IMR-90 (cell line): ENCODE data around the gene MYOM1. TPM values are rescaled to one million over a fixed set of nuclear protein-coding genes. Genes with fewer than 3 reads are reported as not detected.

Source experiments
- ATAC-seq: fragments of 200-7000 bp; cut with Tn5 transposase; 2 replicates; pipeline ENCODE4 v1.9.1; 2020; ENCODE audit warnings: low read depth, mild to moderate bottlenecking, moderate library complexity
- BruUV-seq: library from RNA; stranded (reverse); fragments of 400-500 nt; replicated peaks from 2 replicates; lab custom pipeline; 2021; lab: Mats Ljungman, UMichigan
- CTCF ChIA-PET: fragments of 300-600 bp; formaldehyde crosslinking; extraction: SDS; loops from one replicate; lab custom pipeline; 2021; ENCODE audit warnings: antibody characterized with exemption; lab: Yijun Ruan, JAX
- POLR2A ChIA-PET: fragments of 300-600 bp; sonication (Branson Sonifier 250); formaldehyde crosslinking; loops from one replicate; lab custom pipeline; 2022; ENCODE audit warnings: antibody characterized with exemption; ENCODE audit not compliant: unreplicated experiment; lab: Charles Lee
- DNase-seq: peaks from one replicate; pipeline ENCODE4 v3.0.0; 2013
- H2AFZ ChIP-seq: replicated peaks from 2 replicates; pipeline ENCODE3; 2013; ENCODE audit warnings: low read length, mild to moderate bottlenecking; ENCODE audit not compliant: poor library complexity
- H2AK5ac ChIP-seq: 2 replicates; pipeline ENCODE4 v1.6.1; 2013; ENCODE audit warnings: low read depth, low read length, inconsistent platforms
- H2AK9ac ChIP-seq: replicated peaks from 2 replicates; pipeline ENCODE3; 2013; ENCODE audit warnings: mild to moderate bottlenecking, low read depth, low read length, moderate library complexity; ENCODE audit not compliant: poor library complexity
- H2BK120ac ChIP-seq: 2 replicates; pipeline ENCODE4 v1.6.1; 2013; ENCODE audit warnings: low read depth, low read length, inconsistent platforms
- H2BK15ac ChIP-seq: 3 replicates; pipeline ENCODE4 v1.6.1; 2013; ENCODE audit warnings: low read depth, low read length, inconsistent platforms
- H2BK20ac ChIP-seq: 2 replicates; pipeline ENCODE4 v1.6.1; 2013; ENCODE audit warnings: low read depth, mild to moderate bottlenecking, inconsistent platforms, low read length, moderate library complexity
- H2BK5ac ChIP-seq: 2 replicates; pipeline ENCODE4 v1.6.1; 2013; ENCODE audit warnings: mild to moderate bottlenecking, low read depth, low read length, inconsistent platforms; ENCODE audit not compliant: poor library complexity, severe bottlenecking
- H3K14ac ChIP-seq: replicated peaks from 2 replicates; pipeline ENCODE4 v1.6.1; 2013; ENCODE audit warnings: low read depth, low read length, inconsistent platforms
- H3K18ac ChIP-seq: 2 replicates; pipeline ENCODE4 v1.6.1; 2013; ENCODE audit warnings: low read depth, low read length, control low read depth
- H3K23ac ChIP-seq: 2 replicates; pipeline ENCODE4 v1.6.1; 2013; ENCODE audit warnings: low read depth, low read length, inconsistent platforms
- H3K27ac ChIP-seq: 2 replicates; pipeline ENCODE4 v1.5.1; 2013; ENCODE audit warnings: mild to moderate bottlenecking, control low read depth, low read length; ENCODE audit not compliant: insufficient read depth
- H3K27me3 ChIP-seq: 2 replicates; pipeline ENCODE4 v1.6.1; 2013; ENCODE audit warnings: low read length; ENCODE audit not compliant: control insufficient read depth, insufficient read depth
- H3K36me3 ChIP-seq: 2 replicates; pipeline ENCODE4 v1.6.1; 2013; ENCODE audit warnings: low read length, mixed read lengths; ENCODE audit not compliant: control insufficient read depth, insufficient read depth
- H3K4ac ChIP-seq: 2 replicates; pipeline ENCODE4 v1.6.1; 2013; ENCODE audit warnings: low read depth, low read length, inconsistent platforms
- H3K4me1 ChIP-seq: 2 replicates; pipeline ENCODE4 v1.6.1; 2013; ENCODE audit warnings: low read length, mixed read lengths; ENCODE audit not compliant: control insufficient read depth, insufficient read depth
- H3K4me2 ChIP-seq: 2 replicates; pipeline ENCODE4 v1.6.1; 2013; ENCODE audit warnings: low read depth, mild to moderate bottlenecking, control low read depth, low read length, moderate library complexity
- H3K4me3 ChIP-seq: 2 replicates; pipeline ENCODE4 v1.5.1; 2013; ENCODE audit warnings: low read depth, mild to moderate bottlenecking, control low read depth, low read length, moderate library complexity; ENCODE audit not compliant: insufficient read depth
- H3K56ac ChIP-seq: 2 replicates; pipeline ENCODE4 v1.6.1; 2013; ENCODE audit warnings: low read length, inconsistent platforms; ENCODE audit not compliant: insufficient read depth; ENCODE audit errors: extremely low read depth
- H3K79me1 ChIP-seq, 2 experiments: 2 replicates each; pipeline ENCODE4 v1.6.1; 2013; ENCODE audit warnings: low read length in 2 of 2, inconsistent platforms in 1 of 2, low read depth in 1 of 2
- H3K9ac ChIP-seq: 2 replicates; pipeline ENCODE4 v1.6.1; 2013; ENCODE audit warnings: low read depth, low read length, control low read depth
- H3K9me1 ChIP-seq: 2 replicates; pipeline ENCODE4 v1.6.1; 2013; ENCODE audit warnings: low read length, inconsistent platforms; ENCODE audit not compliant: insufficient read depth
- H3K9me3 ChIP-seq: 2 replicates; pipeline ENCODE4 v1.6.1; 2013; ENCODE audit warnings: low read length; ENCODE audit not compliant: control insufficient read depth, insufficient read depth
- H4K20me1 ChIP-seq: 2 replicates; pipeline ENCODE4 v1.6.1; 2013; ENCODE audit warnings: low read length, inconsistent platforms; ENCODE audit not compliant: insufficient read depth
- H4K5ac ChIP-seq: 2 replicates; pipeline ENCODE4 v1.6.1; 2013; ENCODE audit warnings: mild to moderate bottlenecking, low read depth, low read length, control low read depth
- H4K8ac ChIP-seq, 2 experiments: 2 replicates each; pipeline ENCODE4 v1.6.1; 2013; ENCODE audit warnings: low read depth in 2 of 2, low read length in 2 of 2, control low read depth in 1 of 2, inconsistent platforms in 1 of 2
- H4K91ac ChIP-seq: 2 replicates; pipeline ENCODE4 v1.6.1; 2013; ENCODE audit warnings: low read depth, low read length, inconsistent platforms; ENCODE audit not compliant: insufficient read depth
- BHLHE40 ChIP-seq: fragments of 150-350 bp; IDR thresholded peaks from 2 replicates; pipeline ENCODE4 v1.6.1; 2016; ENCODE audit warnings: mild to moderate bottlenecking, low read depth, low read length
- CEBPB ChIP-seq: IDR thresholded peaks from 2 replicates; pipeline ENCODE4 v1.6.1; 2012; ENCODE audit warnings: low read depth, low read length, improper control_type of control experiment
- WGBS, 2 experiments: methylation state at CpG; one replicate each; pipeline versions ENCODE4 v1.1.5 to v1.1.7; 2013; ENCODE audit warnings: missing lambda C conversion rate in 2 of 2; ENCODE audit not compliant: insufficient read length in 1 of 2; ENCODE audit errors: extremely low coverage in 2 of 2; 5-methylcytosine and 5-hydroxymethylcytosine counted together
- dilution Hi-C: fragments of 300-500 bp; cut with HindIII; formaldehyde crosslinking; loops from one replicate; pipeline ENCODE4 v1.14.3; 2018; ENCODE audit warnings: low sequenced_read_pairs; ENCODE audit not compliant: unreplicated experiment
- in situ Hi-C: fragments of 300-500 bp; cut with MboI; formaldehyde crosslinking; loops from 3 replicates; pipeline ENCODE4 v1.14.3; 2019; ENCODE audit warnings: low sequenced_read_pairs, inconsistent platforms, mixed read lengths
- intact Hi-C: fragments of 100-400 bp; cut with micrococcal nuclease; formaldehyde crosslinking; loops from 2 replicates; pipeline ENCODE4 v1.10.0; 2022
- polyA plus RNA-seq, 3 experiments: library from polyadenylated mRNA; depleted of rRNA; stranded (reverse); fragments of >200 nt; gene quantifications; 2 replicates each; pipeline ENCODE4 v1.2.3, GENCODE V29; 2012; ENCODE audit warnings: low replicate concordance in 1 of 3
- total RNA-seq: library from RNA; depleted of rRNA; stranded (reverse); fragments of >200 nt; gene quantifications from 2 replicates; pipeline ENCODE4 v1.2.3, GENCODE V29; 2012

MYOM1 gene
- total and polyA plus RNA-seq, 2 of the 4 experiments (the other 2 are of a cell fraction): under 0.01 to 0.10 TPM

- no peak overlapping the region for H3K4me3 ChIP-seq
- H4K91ac ChIP-seq: no peak overlapping the region
- dilution Hi-C loops (no loop called here), intact Hi-C loops (no loop called here), in situ Hi-C loops (no loop called here)
- WGBS, 2 experiments: 82% methylated on average over 3 of the region's 9 CpGs; no CpG with 5 or more reads in 1 of the 2 experiments
- H2AK5ac ChIP-seq: no peak overlapping the region
- H2AFZ ChIP-seq: no peak overlapping the region
- DNase-seq (peak; percentile 31), ATAC-seq (peak; percentile 54)
- no peak for TF ChIP-seq BHLHE40
- TF ChIP-seq CEBPB: 0 out of 2 replicates have a peak, but pooled peaks have one; percentile 19
- H2BK5ac ChIP-seq: no peak overlapping the region
- H3K27ac ChIP-seq: no peak overlapping the region
- H2BK120ac ChIP-seq: no peak overlapping the region
- H3K79me1 ChIP-seq: no peaks in the 10 kb centered on the region
- peak overlapping the region; percentile 37; the same call in 1 of the 2 replicates for H3K4me2 ChIP-seq
- H3K18ac ChIP-seq: no peak overlapping the region
- no peaks in the 10 kb centered on the region for H4K20me1 ChIP-seq
- no peak overlapping the region for H3K14ac ChIP-seq
- no peak overlapping the region for H2AK9ac ChIP-seq
- no peaks in the 10 kb centered on the region for H3K9me1 ChIP-seq
- H2BK15ac ChIP-seq: no peak overlapping the region
- H3K56ac ChIP-seq: no peak overlapping the region
- H3K4ac ChIP-seq: no peak overlapping the region
- H4K8ac ChIP-seq: no peak overlapping the region; a peak in 1 of 4 replicates
- no peaks in the 10 kb centered on the region for H3K36me3 ChIP-seq
- no peak overlapping the region for H2BK20ac ChIP-seq
- H3K4me1 ChIP-seq: no peaks in the 10 kb centered on the region
- peaks cover 2% of the 10 kb centered on the region; the same call in 1 of the 2 replicates for H3K27me3 ChIP-seq
- no peak overlapping the region for H3K23ac ChIP-seq
- ChIA-PET POLR2A (no interaction called here), CTCF (interaction anchor here (1.2 kb wide), 1 partner anchor 102 kb away, joined by 3 read pairs; no protein-coding TSS in a partner anchor)
- BruUV-seq: no TSS peak
- H3K9ac ChIP-seq: no peak overlapping the region
- H3K9me3 ChIP-seq: no peaks in the 10 kb centered on the region
- H4K5ac ChIP-seq: no peak overlapping the region
Observed at GRCh38 chr18:3230401-3231334, 10.9 kb upstream of the MYOM1 start.
